WTC11 (cell line): ENCODE measurements around the gene COLQ. TPM values are rescaled to one million over a fixed set of nuclear protein-coding genes. Genes with fewer than 3 reads are reported as not detected.

Experiments
- ATAC-seq: fragments of 200-7000 bp; cut with Tn5 transposase; 2 replicates; pipeline ENCODE4 v1.10.0; 2021; ENCODE audit warnings: mild to moderate bottlenecking, moderate library complexity
- CTCF ChIA-PET: fragments of 300-600 bp; sonication (Branson Sonifier 250); formaldehyde crosslinking; loops from one replicate; lab custom pipeline; 2021; ENCODE audit warnings: antibody characterized with exemption; lab: Charles Lee
- POLR2A ChIA-PET: fragments of 350-600 bp; sonication (Branson Sonifier 250); formaldehyde crosslinking; loops from one replicate; lab custom pipeline; 2021; ENCODE audit warnings: antibody characterized with exemption; lab: Charles Lee
- DNase-seq: peaks from one replicate; pipeline ENCODE4 v3.0.0; 2021; ENCODE audit warnings: low spot score
- H3K27ac Mint-ChIP-seq: 2 replicates; pipeline ENCODE4 v1.8.0; 2021; ENCODE audit warnings: mixed read lengths
- H3K27me3 Mint-ChIP-seq: 2 replicates; pipeline ENCODE4 v1.8.0; 2021; ENCODE audit warnings: low read depth, mild to moderate bottlenecking, moderate library complexity, mixed read lengths
- H3K36me3 Mint-ChIP-seq: 2 replicates; pipeline ENCODE4 v1.8.0; 2021; ENCODE audit warnings: mixed read lengths
- H3K4me1 Mint-ChIP-seq: 2 replicates; pipeline ENCODE4 v1.8.0; 2022; ENCODE audit warnings: mixed read lengths
- H3K4me3 Mint-ChIP-seq: 2 replicates; pipeline ENCODE4 v1.8.0; 2021; ENCODE audit warnings: mild to moderate bottlenecking, moderate library complexity, mixed read lengths
- H3K9me3 Mint-ChIP-seq: 2 replicates; pipeline ENCODE4 v1.8.0; 2021; ENCODE audit warnings: mixed read lengths
- ATF1 ChIP-seq: sonication (generic); formaldehyde crosslinking; IDR thresholded peaks from 2 replicates; pipeline ENCODE4 v1.8.1; 2023; ENCODE audit warnings: mild to moderate bottlenecking, moderate library complexity, missing genetic modification reagents
- ELF4 ChIP-seq: sonication (generic); formaldehyde crosslinking; IDR thresholded peaks from 2 replicates; pipeline ENCODE4 v1.8.1; 2022; ENCODE audit warnings: low read depth, mild to moderate bottlenecking, moderate library complexity, missing genetic modification reagents
- FOXP1 ChIP-seq: sonication (generic); formaldehyde crosslinking; IDR thresholded peaks from 2 replicates; pipeline ENCODE4 v1.8.0; 2022; ENCODE audit warnings: missing genetic modification reagents, mild to moderate bottlenecking, moderate library complexity, borderline replicate concordance
- JAZF1 ChIP-seq: fragments of 250-450 bp; sonication (Bioruptor Pico); IDR thresholded peaks from 2 replicates; pipeline ENCODE4 v1.9.0; 2021; ENCODE audit warnings: moderate library complexity, mild to moderate bottlenecking, inconsistent platforms
- KAT7 ChIP-seq: sonication (generic); formaldehyde crosslinking; IDR thresholded peaks from 2 replicates; pipeline ENCODE4 v1.8.1; 2023; ENCODE audit warnings: missing genetic modification reagents, mild to moderate bottlenecking, borderline replicate concordance
- MLX ChIP-seq: sonication (generic); formaldehyde crosslinking; IDR thresholded peaks from 2 replicates; pipeline ENCODE4 v1.8.1; 2023; ENCODE audit warnings: mild to moderate bottlenecking, missing genetic modification reagents, moderate library complexity
- OVOL2 ChIP-seq: fragments of 250-450 bp; sonication (Bioruptor Pico); IDR thresholded peaks from 2 replicates; pipeline ENCODE4 v1.9.0; 2021; ENCODE audit warnings: mild to moderate bottlenecking, borderline replicate concordance
- RELA ChIP-seq: sonication (generic); formaldehyde crosslinking; IDR thresholded peaks from 2 replicates; pipeline ENCODE4 v1.8.1; 2022; ENCODE audit warnings: missing genetic modification reagents, mild to moderate bottlenecking, borderline replicate concordance
- SMAD3 ChIP-seq: sonication (generic); formaldehyde crosslinking; IDR thresholded peaks from 2 replicates; pipeline ENCODE4 v1.8.0; 2022; ENCODE audit warnings: missing genetic modification reagents, mild to moderate bottlenecking, borderline replicate concordance
- STAT6 ChIP-seq: sonication (generic); formaldehyde crosslinking; conservative IDR thresholded peaks from 2 replicates; pipeline ENCODE4 v1.8.1; 2023; ENCODE audit warnings: mild to moderate bottlenecking, low read depth, missing genetic modification reagents, moderate library complexity
- TCF7 ChIP-seq: sonication (generic); formaldehyde crosslinking; IDR thresholded peaks from 2 replicates; pipeline ENCODE4 v1.8.0; 2022; ENCODE audit warnings: mild to moderate bottlenecking, low read depth, missing genetic modification reagents, moderate library complexity
- USF2 ChIP-seq: sonication (generic); formaldehyde crosslinking; IDR thresholded peaks from 2 replicates; pipeline ENCODE4 v1.8.1; 2023; ENCODE audit warnings: mild to moderate bottlenecking, missing genetic modification reagents, moderate library complexity
- ZBTB43 ChIP-seq: sonication (generic); formaldehyde crosslinking; IDR thresholded peaks from 2 replicates; pipeline ENCODE4 v1.8.1; 2023; ENCODE audit warnings: mild to moderate bottlenecking, missing genetic modification reagents
- ZMAT4 ChIP-seq: fragments of 250-450 bp; sonication (Bioruptor Pico); IDR thresholded peaks from 2 replicates; pipeline ENCODE4 v1.9.0; 2021; ENCODE audit warnings: mild to moderate bottlenecking
- ZNF317 ChIP-seq: sonication (generic); formaldehyde crosslinking; IDR thresholded peaks from 2 replicates; pipeline ENCODE4 v1.8.1; 2023; ENCODE audit warnings: low read depth, mild to moderate bottlenecking, moderate library complexity, missing genetic modification reagents, borderline replicate concordance
- ZNF396 ChIP-seq: fragments of 250-450 bp; sonication (Bioruptor Pico); IDR thresholded peaks from 2 replicates; pipeline ENCODE4 v1.8.0; 2021; ENCODE audit warnings: mild to moderate bottlenecking, moderate library complexity, borderline replicate concordance
- ZNF671 ChIP-seq: fragments of 250-450 bp; sonication (Bioruptor Pico); IDR thresholded peaks from 2 replicates; pipeline ENCODE4 v1.8.0; 2021; ENCODE audit warnings: mild to moderate bottlenecking
- ZSCAN18 ChIP-seq: fragments of 250-450 bp; sonication (Bioruptor Pico); IDR thresholded peaks from 2 replicates; pipeline ENCODE4 v2.1.2; 2022; ENCODE audit warnings: mild to moderate bottlenecking, moderate library complexity
- total RNA-seq: library from RNA; stranded (reverse); gene quantifications from 3 replicates; pipeline ENCODE4 v1.2.3, GENCODE V29; 2021

COLQ gene
- total RNA-seq, 1 experiment from 2014 or later = 2.2 TPM

- POLR2A ChIA-PET = no interaction called here
- CTCF ChIA-PET = no interaction called here
- no peak overlapping the region for H3K4me3 Mint-ChIP-seq
These were observed 68.0 kb downstream of the COLQ start for GRCh38 chr3:15453501-15453900.

GRCh38 chr3:15452961-15453360 lies 68.5 kb downstream of the COLQ start:
- Mint-ChIP-seq H3K9me3 (no peaks in the 10 kb centered on the region), H3K27me3 (no peaks in the 10 kb centered on the region), H3K36me3 (no peaks in the 10 kb centered on the region)
- CTCF ChIA-PET = no interaction called here
- no peak for TF ChIP-seq KAT7 (CRISPR knock-in tag)
- TF ChIP-seq ELF4 = no peak
- TF ChIP-seq ZBTB43 = no peak
- no peak for TF ChIP-seq ATF1
- TF ChIP-seq, all 79 proteins: peak for 0
- DNase-seq (no peak), ATAC-seq (no peak)
- POLR2A ChIA-PET = no interaction called here
- H3K4me3 Mint-ChIP-seq = no peak overlapping the region
- no peak overlapping the region for H3K27ac Mint-ChIP-seq
- peaks cover 4% of the 10 kb centered on the region; the same call in 1 of the 2 replicates for H3K4me1 Mint-ChIP-seq

More at GRCh38 chr3:15453501-15453900, 68.0 kb downstream of the COLQ start:
- peaks cover 4% of the 10 kb centered on the region; the same call in 1 of the 2 replicates for H3K9me3 Mint-ChIP-seq
- no peaks in the 10 kb centered on the region for H3K27me3 Mint-ChIP-seq
- no peak for DNase-seq
- no peak overlapping the region for H3K27ac Mint-ChIP-seq
- ATAC-seq = no peak
- no peak for TF ChIP-seq ATF1
- TF ChIP-seq RELA (CRISPR knock-in tag) = no peak
- no peak for TF ChIP-seq ZMAT4 (CRISPR knock-in tag)
- TF ChIP-seq JAZF1 (CRISPR knock-in tag) = no peak
- no peak for TF ChIP-seq ZSCAN18 (CRISPR knock-in tag)
- no peak for TF ChIP-seq FOXP1 (CRISPR knock-in tag)
- TF ChIP-seq OVOL2 (CRISPR knock-in tag) = no peak
- TF ChIP-seq ZNF671 (CRISPR knock-in tag) = no peak
- no peak for TF ChIP-seq ZNF317 (CRISPR knock-in tag)
- TF ChIP-seq SMAD3 = no peak
- no peak for TF ChIP-seq MLX
- TF ChIP-seq TCF7 (CRISPR knock-in tag) = no peak
- TF ChIP-seq STAT6 (CRISPR knock-in tag) = no peak
- TF ChIP-seq USF2 = no peak
- TF ChIP-seq ZNF396 (CRISPR knock-in tag) = no peak
- H3K4me1 Mint-ChIP-seq = peaks cover 4% of the 10 kb centered on the region; the same call in 1 of the 2 replicates
- H3K36me3 Mint-ChIP-seq = no peaks in the 10 kb centered on the region
